ENCODE results near the gene COPS8.
A peak's percentile ranks its signal among the peaks of the same experiment; 100 is the strongest.

The COPS8 gene

DNA sequence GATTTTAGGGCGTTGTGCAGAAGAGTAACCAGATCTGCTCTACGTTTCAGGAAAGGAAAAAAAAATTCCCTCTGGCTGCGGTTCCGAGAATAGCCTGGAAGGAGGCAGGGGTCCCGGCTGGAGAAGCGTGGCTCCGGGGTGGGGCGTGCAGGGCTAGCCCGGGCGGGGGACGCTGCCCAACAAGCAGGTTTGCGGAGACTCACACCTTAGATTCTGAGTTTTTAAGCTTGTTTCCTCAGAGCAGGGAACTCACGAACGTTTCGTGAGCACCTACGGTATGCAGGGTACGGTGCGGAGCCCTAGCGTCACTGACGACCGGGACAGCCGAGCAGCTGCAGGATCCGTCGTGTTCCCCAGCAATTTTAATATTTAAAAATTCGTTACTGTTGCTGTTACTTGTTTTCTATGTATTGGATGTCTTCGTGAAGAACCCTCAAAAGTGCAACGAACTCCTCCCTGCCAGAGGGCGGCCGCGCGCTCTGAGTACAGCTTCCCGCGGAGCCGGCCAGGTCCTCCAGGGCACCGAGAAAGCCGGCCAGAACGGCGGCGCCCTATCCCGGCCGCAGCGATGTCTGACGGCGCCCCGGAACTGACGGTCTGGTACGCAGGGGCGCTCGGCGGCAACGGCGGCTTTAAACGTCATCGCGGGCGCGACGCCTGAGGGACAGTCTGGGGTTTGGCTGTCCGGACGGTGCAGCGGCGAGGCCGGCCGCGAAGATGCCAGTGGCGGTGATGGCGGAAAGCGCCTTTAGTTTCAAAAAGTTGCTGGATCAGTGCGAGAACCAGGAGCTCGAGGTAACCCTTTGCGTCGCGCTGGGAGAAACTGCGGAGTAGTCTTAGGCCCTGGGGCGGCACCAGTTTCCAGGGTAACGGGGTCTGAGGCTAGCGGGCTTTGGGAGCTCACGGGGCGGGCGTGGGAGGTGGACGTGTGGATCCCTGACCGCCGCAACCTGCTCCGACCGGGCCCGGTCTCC is at the start of gene COPS8:
Gene COPS8 (plus strand): TSS at position 642 of the 974 bp plus-strand sequence. CDS start 76 bp downstream, at position 718.
- DNase-seq: peak; percentile 66

- DNase-seq: no peak
These were observed 46.2 kb upstream of the COPS8 start for GRCh38 chr2:237039301-237040031.

- DNase-seq: no peak
These were observed 44.5 kb upstream of the COPS8 start for GRCh38 chr2:237041231-237041630.

- DNase-seq: no peak
These were observed 43.6 kb upstream of the COPS8 start for GRCh38 chr2:237042101-237042500.

DNA sequence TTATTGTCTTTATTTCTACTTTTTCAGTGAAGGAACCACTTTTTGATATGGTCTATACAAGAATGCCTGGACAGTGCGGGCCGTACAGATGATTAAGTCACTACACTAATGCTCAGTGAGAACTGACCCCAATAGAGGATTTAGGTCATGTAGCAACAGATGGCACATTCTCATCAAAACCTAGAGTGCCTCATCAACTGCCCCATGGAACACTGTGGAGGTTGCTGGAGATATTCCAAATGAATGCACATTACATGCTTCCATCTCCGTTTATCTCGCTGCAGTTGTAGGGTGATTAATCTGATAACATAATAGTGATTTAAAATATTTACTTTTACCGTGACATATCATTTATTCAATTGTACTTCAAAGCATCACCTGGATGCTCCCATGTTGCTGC is 41.8 kb upstream of the COPS8 start:
- no peak for DNase-seq

DNA sequence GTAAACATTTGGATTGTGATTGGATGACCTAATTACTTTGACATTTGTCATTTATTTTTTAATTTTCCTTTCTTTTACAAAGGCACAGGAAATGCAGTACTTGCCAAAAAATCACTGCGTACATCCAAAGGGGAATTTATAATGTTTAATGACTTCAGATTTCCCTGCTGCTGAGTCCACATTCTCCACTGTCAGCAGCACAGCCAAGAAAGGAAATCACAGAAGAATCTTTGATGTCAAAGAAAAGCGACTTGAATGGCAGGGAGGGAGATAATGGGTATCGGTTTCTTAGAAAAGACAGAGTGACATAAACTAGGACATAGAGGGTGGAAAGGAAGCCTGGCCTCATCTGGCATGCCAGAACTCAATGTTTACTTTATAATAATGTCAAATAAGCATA is 41.4 kb upstream of the COPS8 start:
- no peak for DNase-seq

GRCh38 chr2:237045449-237045848 is 40.2 kb upstream of the COPS8 start:
- DNase-seq: no peak

DNA sequence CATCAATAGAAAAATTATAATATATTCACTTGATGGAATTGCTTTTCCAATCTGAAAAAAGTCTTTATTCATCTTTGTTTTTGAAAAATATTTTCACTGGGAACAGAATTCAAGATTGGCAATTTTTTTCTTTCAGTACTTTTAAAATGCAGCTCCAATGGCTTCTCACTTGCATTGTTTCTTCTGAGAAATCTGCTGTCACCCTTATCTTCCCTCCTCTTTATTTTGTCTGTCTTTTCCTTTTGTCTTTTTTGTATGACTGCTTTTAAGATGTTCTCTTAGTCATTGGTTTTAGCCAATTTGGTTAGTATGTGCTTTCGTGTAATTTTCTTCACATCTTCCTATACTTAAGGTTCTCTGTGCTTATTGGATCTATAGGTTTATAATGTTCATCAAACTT is 37.1 kb upstream of the COPS8 start:
- no peak for DNase-seq

DNA sequence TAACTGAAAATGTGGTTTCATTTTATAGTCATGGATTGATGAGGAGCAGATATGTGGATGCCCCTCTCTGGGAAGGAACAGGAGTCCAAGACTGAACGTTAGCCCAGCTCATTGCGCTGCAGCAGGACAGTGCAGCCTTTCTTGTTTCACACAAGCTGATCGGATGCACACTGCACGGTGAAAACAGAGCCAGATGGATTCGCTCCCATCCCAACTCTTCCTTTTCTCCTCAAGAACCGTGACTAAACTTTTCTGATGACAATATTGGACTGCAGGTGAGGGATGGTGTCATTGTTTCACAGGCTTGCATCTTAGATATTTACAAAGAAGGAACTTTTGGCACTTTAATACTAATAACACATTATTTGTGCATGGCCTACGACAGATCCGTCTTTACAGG is 33.8 kb upstream of the COPS8 start:
- no peak for DNase-seq

GRCh38 chr2:237053066-237053465 is 32.6 kb upstream of the COPS8 start:
- no peak for DNase-seq

DNA sequence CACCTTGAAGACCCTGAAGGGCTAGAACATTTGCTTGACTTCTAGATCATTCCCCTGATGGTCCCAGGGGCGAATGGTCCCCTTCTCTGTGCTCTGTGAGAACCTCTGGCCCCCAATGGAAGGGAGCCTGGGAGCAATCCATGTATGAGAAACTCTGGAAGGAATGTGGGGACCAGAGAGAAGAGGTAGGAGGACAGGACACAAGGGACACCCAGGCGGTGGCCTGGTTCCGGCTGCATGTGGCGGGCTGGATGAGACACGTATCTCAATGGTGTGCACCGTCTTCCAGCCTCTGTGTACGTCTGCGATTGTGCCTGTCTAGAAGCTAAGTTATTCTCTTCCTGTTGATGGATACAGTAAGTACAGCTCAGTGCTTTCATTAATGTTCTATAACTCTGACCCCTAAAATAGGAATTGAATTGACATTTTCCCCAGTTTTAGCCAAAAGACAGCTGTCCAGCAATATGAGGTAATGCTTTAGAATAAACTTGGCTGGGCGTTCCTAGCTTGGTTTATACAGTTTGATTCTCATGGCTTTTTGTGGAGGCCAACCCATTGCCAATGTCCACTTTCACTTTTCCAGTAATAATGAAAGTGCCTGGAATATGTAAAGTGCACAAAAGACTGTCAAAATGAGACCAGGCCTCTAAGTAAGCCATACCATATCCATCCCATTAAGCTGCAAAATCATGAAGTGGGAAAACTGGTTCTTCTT is 30.1 kb upstream of the COPS8 start:
- DNase-seq: no peak

- no peak for DNase-seq
These were observed 29.3 kb upstream of the COPS8 start for GRCh38 chr2:237056287-237056875.

DNA sequence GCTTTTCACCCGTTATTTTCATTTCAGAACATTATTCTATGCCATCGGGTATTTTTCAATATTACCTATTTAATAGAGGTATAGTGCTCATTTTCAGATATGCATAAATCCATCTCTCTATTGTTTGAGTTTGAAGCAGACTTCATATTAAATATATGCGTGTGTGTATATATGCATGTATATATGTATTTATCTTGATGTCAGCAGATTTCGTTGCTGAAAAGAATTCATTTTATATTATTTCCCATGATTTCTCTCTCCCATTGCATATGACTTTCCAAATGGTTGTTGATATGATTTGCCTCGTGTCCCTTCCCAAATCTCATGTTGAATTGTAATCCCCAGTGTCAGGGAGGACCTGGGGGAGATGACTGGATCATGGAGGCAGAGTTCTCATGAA is 28.6 kb upstream of the COPS8 start:
- DNase-seq: no peak

DNA sequence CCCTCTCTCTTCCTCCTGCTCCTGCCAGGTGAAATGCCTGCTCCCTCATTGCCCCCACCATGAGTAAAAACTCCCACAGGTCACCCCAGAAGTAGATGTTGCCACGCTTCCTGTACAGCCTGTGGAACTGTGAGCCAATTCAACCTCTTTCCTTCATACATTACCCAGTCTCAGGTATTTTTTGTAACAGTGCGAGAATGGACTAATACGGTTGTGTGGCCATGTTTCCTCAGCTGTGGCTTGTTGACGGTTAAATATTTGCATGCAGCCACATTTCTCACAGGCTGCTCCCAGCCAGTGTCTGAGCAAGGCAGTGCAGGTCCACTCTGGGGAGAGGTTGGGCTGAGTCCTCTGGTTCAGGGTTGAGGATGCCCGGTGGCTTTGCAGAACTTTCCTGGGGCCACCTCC is 27.8 kb upstream of the COPS8 start:
- DNase-seq: no peak

- DNase-seq: no peak
These were observed 27.3 kb upstream of the COPS8 start for GRCh38 chr2:237058423-237058822.

GRCh38 chr2:237059155-237059875 is 26.4 kb upstream of the COPS8 start:
- no peak for DNase-seq

- peak; percentile 27 for DNase-seq
These were observed 25.0 kb upstream of the COPS8 start for GRCh38 chr2:237060534-237061312.

- DNase-seq: no peak
These were observed 24.3 kb upstream of the COPS8 start for GRCh38 chr2:237061356-237061755.

- no peak for DNase-seq
These were observed 23.1 kb upstream of the COPS8 start for GRCh38 chr2:237062585-237062984.

GRCh38 chr2:237064203-237065070 is 21.3 kb upstream of the COPS8 start:
- no peak for DNase-seq

DNA sequence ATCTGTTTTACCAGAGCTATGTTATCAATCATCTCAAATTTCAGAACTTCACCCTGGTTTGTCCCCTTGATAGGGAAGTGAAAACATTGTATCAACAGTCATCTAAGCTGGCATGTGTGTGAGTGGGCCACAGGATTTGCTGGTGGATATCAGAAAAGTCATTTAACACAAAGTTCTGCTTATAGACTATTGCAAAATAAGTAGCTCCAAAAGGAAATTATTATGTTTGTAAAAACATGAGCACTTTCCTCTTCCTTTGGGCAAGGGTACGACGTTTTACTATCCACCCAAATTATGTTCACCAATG is 20.7 kb upstream of the COPS8 start:
- DNase-seq: no peak

Data from NCI-H2171 (cell line).